Measurements from ENCODE around the gene ADORA2A.

Gene ADORA2A

DNA sequence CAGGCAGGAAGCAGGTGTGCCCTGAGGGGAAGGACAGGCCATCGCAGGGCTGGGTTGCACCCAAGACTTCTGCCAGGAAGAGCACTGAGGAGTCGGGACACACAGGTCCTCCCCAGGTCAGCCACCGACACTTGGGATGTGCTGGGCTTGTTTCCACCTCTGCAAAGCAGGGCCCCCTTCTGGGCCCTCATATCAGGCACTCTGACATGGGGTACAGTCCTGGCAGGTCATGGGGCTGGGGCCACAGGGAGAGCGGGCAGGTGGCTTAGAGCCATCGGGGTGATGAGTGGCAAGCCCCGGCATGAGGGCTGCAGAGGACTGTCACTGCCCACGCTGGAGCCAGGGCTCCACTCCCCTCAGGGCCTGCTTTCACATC lies 7.9 kb upstream of the ADORA2A start:
- DNase-seq = no peak

DNA sequence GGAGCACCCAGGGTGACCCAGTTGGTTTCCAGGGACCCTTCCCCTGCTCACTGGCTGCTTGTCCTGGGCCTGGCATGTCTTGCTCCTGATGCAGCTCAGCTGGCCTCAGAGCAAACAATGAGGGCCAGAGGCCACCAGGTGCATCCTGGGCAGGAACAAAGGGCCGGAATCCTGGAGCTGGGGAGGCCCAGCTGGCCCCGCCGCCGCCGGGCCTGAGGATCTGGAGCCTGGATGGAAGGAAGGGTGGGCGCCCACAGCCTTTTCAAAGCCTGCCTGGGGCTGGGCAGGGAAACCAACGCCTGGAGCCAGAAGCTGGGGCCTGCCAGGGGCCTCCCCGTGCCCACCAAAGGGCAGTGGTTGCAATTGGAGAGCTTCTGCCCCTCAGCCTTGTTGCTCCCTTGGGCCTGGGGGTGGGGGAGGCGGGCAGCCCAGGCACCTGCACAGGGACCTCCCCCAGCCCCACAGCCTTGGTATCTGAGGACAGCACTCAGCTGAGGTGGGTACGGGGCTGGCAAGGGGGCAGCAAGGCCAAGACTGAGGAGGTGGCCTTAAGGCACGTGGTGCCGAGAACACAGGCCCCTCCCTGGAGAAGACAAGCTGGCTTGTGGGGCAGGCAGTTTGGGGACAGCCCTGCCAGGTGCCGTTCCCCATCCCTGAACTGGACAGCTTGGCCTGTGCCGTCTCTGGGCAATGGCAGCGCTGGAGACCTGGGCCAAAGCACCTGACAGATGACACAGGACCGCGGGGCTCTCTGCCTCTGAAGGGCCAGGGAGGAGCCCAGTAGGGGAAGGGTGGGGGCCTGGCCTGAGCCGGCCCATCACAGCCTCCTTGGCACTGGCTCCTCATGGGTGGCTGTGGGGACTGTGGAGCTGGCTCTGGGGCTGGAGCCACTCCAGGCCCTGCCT lies 7.1 kb upstream of the ADORA2A start:
- peak in 1 of 14 donors; percentile 12 for DNase-seq

DNA sequence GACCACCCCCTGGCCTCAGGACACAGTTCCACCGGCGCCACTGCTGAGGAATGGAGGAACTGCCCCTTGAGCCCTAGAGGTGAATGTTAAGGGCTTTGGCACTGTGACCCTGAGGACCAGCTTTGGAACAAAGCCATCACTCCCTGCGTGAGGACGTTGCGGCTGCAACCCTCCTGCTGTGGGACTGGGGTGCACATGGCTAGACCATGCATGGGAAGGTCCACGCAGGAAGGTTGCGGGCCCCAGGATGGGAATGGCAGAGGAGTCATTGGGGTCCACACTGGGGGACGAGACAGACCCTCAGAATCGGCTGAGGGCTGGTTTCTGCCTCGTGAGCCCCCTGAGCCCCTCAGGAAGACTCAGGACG lies 6.4 kb upstream of the ADORA2A start:
- no peak for DNase-seq

DNA sequence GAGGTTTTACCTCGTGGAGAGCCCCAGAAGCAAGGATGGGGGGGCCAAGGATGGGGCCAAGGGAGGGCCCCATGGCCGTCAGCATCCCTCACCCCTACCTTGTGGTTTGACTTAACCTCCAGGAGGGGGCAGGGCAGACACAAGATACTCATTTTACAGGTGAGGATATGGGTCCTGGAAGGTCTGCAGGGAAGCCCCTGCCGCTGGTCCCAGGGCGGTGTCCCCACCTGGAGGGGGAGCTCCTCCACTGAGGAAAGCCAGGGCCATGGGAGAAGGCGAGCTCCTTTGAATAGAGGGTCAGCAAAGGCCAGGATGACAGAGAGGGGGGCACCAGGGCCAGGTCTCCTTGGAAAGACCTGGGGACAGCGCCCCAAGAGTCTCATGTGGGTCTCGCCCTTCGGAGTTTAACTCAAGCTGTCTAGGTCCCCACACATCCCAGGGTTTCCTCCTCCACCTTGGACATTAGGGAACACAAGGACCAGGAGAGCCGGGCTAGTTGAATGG lies 5.9 kb upstream of the ADORA2A start:
- no peak for DNase-seq

DNA sequence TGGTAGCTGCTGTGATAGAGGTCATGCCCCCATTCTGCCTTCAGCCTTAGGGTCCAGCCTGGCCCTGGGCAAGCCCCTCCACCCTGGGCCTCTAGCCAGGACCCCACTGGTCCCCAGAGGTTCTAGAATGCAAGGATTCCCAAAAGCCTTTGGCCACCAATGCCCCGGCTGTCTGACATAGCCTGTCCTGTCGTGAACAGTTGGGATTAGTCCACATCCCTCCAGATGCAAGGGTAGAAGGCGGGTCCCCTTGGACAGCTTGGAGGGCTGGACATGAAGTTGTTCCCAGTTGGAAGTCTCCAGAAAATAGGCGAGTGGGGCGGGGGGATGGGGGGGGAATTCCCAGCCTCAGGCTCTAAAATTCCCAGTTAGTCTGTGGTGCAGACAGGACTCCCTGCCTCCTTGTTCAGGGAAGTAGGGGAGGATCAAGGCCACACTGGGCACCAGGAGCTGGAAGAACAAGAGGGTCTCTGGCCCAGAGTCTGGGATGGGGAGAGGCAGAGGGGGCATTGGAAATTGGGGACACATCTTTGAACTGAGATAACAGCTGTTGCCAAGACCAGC lies 5.2 kb upstream of the ADORA2A start:
- DNase-seq = no peak

DNA sequence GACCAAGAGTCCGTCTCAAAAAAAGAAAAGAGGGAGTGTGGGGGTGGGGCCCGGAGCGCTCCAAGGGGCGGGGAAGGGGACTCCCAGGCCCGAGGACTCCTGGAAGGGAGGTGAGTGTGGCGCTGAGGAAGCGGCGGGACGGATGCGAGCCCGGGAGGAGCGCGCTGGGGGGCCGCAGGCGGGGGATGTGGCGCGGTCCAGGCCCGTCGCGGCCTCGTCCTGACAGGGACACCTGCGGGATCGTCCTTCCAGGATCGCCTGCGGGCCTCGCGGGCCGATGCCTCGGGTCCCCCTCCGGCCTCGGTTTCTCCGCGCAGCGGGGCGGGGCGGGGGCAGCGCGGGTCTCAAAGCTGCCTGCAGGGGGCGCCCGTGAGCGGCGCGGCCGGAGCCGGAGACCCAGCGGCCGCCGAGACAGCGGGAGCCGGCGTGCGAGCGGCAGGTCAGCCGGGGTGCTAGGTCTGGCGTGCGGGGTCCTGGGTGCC lies 3.8 kb upstream of the ADORA2A start:
- DNase-seq = peak in 5 of 14 donors; percentile 7 to 34 (median 15)

DNA sequence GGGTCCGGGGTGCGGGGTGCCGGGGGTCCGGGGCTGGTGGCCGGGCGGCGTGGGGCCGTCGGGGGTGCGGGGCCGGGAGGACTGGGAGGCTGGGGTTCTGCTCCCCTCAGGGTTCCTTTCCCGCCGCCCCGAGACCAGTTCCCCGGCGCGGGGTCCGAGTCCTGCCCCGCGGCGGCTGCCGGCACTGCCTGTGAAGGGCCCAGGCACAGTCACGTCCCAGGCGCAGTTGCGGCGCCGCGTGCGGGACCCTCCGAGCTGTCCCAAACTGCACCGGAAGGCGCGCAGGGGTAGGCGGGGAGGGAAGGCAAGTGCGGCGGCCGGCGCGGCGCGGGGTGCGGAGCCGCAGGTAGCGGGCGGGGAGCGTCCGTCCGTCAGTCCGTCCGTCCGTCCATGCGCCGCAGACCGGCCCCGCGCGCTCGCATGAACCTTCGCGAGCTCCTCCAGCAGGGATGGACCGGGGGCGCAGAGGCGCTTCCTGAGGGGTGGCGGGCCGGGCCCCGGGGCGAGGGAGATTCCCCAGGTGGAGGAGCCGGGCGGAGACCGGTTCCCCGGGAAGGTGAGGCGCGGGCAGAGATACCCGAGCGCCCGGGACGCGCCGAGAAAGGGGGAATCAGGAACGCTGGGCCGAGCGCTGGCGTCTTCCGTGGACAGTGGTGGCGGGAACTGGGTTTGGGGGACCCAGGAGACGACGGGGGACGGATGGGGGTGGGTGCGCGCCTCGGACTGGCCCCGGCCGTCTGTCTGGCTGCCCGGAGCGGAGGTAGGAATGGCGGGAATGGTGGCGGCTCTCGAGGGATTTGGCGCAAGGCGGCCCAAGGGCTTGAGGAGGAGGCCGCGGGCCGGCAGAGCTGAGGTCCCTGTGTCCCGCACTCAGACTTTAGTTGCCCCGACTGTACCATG lies 3.1 kb upstream of the ADORA2A start:
- DNase-seq = no peak

DNA sequence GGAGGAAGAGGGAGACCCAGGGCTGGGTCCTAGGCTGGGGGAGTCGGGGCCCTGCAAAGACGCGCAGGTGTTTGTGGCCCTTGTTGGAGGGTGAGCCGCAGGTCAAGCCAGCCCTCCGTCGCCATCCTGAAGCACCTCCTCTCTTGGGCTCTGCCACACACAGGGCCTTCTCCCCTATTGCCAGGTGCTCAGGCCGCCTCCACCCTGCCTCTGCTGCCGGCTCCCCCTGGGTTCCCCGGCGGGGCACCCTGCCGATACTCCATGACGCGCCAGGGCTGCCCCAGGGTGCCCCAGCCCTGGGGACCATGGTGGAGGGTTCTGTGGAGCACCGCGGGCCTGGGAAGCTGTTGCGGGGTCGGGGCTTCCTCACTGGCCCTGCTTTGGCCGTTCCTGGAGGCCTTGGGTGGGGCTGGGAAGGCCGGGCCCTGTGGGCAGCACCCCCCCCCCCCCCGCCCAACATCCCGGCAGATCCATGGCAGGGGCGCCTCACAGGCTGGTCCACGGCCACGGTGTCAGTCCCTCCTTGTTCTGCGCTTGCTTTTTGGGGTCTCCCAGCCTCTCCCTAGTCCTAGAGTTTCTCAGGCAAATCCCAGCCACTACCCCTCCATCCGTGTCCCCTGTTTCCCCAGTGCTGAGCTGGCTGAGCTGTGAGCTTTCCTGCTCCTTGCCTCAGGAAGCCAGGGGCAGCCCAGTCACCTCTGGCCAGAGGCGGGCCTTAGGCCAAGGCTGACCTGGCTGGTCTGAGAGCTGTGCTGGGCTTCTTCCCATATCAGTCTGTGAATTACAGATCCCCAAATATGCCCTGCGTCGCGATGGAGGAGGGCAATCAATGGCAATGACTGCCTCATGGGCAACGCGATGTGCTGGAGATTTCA lies 2.3 kb upstream of the ADORA2A start:
- DNase-seq = no peak

DNA sequence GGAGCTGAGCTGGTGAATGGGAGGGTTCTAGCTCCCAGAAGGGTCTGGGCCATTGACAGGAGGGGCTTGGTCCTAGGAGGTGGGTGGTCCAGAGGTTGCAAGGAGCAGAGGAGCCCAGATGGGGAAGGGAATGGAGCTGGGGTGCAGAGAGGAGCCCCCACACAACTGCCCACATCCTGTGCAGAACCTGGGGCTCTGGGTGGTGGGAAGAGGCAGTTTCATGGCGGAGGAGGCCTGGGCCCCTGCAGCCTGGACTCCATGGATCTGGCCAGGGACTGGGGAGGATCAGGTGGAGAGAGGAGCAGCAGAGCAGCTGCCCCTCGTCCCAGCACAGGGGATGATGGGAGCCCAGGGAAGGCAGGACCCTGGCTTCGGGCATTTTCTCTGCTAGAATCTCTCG lies 963 bp upstream of the ADORA2A start:
- no peak for DNase-seq

DNA sequence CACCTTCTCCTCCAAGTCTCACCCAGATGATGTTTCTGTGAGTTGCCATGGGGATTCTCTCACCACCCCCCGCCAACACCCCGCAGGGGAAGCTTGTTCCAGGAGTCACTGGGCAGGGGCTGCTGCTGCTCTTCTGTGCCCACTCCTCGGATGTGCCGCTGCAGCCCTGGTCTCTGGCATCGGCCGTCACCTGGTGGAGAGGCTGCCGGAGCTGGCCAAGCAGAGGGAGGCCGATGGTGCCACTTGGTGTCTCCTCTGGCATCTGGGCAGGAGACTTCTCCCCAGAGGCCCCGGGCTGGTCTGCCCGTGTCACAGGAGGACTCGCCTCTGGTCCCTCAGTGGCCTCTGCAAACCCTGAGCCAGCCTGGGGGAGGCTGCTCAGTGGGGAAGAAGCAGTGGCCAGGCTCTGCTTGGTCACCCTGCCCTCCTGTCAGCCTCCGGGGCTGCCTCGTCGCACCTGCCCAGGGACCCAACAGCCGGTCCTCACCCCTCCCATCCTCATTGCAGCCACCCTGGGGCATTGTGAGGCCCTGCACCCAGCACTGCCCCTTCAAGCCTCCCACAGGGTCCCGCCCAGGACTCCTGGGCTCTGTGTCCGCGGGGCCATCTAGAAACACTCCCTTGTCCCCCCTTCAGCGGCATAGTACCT lies 424 bp upstream of the ADORA2A start:
- DNase-seq = no peak

DNA sequence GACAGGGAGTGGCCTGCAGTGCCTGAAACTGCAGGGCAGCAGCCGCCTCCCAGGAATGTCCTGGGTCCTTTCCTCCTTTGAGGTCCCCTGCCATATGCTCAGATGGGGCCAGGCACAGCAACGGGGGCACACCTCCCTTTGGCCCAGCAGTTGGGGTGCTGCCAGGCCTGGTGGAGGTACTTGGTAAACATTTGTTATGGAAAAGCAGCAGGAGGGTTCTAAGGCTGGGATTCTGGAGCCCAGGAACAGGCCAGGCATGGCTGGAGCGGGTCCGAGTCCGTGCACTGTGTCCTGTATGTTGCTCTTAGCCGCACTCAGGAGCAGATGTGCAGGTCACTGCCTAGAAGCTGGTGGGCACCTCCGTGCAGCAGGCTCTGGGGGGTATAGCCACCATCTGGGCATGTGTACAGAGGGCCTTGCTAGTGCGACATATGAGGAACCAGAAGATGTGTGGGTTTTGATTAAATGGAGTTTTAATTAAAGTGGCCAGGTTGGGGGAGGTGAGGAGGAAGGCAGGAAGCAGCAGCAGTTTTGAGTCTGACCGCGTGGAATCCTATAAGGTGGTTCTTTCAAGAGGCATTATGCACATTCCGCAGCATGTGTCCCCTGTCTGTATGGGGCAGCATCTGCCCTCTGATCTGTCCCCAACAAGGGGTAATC lies 1.5 kb downstream of the ADORA2A start:
- DNase-seq = no peak

DNA sequence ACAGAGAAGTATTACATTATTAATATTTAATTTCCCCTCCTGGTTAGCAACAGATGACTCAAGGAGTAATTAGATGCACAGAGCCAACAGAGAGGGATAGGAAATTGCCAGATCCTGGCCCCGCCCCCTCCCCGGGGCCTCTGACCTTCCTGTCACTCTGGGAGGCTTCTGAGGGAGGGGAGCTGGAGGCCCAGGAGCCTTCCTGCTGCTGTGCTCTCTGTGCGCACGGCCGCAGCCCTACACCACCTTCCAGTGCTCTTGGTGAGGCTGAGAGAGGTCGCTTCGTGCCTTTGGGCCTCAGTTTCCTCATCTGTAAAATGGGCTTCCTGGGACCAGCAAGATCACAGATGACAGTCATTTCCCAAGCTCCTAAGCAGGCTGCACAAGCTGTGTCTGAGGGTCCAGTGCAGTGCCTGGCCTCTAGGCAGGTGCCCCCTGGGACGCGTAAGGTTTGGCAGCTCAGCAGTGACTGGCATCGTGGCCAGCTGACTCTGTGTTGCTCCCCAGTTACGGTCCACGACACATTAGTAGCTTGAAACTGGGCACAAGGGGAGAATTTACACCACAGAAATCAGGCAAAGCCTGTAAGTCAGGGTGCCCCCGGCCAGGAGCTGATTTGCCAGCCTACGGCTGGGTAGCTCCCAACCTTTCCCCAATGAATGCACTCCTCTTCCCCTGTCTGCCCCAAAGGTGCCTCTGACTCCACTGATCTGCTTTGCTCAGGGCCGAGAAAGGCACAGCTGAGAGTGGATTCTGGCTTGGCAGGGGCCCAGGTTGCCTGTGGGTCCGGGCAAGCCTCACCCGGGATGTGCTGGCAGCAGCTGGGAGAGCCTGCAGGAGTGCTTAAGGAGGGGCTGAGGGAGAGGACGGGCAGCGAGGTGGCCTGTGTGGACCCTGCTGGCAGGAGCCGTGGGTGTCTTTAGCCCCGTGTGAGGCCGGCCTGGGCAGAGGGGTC lies 2.3 kb downstream of the ADORA2A start:
- peak in 1 of 14 donors; percentile 30 for DNase-seq

DNA sequence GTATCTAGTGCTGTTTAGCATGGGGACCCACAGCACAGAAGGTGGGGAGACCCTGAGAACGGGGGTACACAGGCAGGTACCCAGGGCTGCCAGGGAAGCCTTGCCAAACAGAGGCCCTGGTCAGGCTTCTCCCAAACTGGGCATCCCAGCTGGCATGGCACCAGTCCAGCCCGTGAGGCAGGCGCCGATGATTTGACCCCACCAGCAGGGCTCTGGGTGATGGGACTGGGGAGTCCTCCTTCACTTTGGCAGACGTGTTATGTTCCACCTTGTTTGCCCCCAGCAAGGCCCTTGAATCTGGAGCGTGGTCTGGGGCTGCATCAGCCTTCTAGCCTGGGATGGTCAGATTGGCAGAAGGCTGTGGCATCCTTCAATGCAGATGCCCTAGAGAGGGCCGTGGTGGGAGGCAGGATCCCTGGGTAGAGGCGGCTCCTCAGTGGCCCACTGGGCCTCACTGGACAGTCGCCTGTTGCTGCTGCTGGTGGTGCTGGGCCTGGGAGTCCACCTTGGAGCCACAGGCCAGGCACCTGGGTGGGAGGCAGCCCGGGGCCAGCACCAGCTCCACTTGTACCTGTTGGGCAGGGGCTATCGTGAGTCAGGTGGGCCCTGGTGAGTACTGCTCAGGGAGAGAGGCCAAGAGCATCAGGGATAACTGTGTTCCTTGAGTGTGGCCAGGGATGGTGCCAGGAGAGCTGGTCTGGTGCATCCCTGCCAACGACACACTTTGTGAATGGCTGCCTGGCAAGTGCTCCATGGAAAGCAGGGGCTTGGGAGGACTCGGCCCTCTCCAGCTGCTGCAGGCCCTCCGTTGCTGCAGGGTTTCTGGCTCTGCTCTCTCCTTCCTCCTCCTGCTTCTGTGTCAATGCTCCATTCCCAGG lies 3.3 kb downstream of the ADORA2A start:
- DNase-seq = peak in 5 of 14 donors; percentile 9 to 53 (median 30)

DNA sequence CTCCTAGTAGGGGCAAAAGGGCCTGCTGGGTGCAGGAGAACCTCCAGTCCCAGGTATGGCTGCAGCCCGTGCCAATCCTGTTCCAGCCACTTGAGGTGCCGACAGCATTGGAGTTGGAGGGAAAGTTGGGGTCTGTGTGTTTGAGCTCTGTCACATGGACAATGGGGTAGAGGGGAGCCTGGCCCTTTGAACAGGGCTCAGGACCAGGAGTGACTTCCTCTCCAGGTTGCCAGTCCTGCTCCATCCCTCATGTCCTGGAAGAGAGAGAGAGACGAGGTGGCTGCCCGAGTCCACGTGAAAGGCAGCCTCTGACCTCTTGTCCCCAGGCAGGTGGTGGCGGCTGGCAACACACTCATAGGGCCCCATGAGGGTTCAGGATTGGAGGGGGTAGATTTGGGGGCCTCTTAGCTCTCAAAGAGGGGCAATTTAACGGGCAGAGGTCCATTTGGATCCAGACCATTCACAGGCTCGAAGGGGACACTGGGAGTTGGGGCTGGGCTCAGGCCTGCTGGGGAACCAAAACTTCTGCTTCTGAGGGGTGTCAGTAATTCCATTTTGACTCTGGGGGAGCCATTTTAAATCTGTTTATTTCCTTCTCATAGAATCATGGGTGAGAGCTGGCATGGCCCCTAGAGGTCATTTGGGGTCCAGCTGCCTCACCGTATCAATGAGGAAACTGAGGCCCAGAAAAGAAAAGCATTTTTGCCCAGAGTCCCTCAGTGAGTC lies 4.1 kb downstream of the ADORA2A start:
- no peak for DNase-seq

DNA sequence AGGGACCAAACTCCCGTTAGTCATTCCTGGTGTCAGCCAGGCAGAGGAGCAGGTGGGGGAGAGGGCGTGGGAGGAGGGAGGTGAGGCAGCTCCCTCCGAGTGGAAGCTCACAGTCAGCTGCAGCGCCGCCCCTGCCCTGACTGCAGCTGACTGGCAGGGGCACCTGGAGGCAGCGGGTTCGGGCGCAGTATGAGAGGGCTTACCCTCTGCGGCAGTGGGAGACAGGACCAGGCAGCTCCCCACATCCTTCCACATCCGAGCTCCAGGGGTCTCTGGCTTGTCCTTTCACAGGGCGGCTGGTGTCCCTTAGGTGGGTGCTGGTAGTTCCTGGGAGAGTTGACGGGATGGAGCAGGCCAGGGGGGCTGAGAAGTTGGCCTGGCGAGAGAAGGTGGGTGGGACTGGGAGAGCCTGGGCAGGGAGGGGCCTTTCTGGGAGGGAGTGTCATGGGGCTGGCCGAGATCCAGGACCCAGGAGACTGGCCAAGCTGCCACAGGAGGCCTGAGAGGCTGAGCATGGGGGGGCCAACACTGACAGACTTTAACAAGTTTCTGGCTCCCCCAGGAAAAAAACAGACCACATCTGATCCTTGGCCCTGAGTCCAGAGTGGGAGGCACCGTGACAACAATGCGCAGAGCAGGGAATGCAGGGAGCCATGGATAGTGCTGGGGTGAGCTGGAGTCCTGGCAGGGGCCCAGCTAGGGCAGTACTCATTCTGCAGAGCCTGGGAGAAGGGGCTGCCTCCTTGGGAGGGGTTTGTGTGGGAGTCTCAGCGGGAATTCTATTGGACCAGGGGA lies 4.9 kb downstream of the ADORA2A start:
- DNase-seq = peak in 10 of 14 donors; percentile 13 to 53 (median 35)

DNA sequence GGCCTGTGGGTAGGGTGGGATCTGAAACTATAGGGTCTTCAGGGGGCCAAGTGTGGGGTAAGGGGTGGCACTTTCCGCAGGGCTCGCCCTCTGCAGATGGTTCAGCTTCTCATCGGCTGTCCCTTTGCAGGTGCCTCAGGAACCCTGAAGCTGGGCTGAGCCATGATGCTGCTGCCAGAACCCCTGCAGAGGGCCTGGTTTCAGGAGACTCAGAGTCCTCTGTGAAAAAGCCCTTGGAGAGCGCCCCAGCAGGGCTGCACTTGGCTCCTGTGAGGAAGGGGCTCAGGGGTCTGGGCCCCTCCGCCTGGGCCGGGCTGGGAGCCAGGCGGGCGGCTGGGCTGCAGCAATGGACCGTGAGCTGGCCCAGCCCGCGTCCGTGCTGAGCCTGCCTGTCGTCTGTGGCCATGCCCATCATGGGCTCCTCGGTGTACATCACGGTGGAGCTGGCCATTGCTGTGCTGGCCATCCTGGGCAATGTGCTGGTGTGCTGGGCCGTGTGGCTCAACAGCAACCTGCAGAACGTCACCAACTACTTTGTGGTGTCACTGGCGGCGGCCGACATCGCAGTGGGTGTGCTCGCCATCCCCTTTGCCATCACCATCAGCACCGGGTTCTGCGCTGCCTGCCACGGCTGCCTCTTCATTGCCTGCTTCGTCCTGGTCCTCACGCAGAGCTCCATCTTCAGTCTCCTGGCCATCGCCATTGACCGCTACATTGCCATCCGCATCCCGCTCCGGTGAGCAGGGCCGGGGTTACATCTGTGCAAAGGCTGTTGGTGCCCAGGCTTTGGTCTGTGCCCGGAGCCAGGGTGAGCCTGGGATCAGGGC lies 5.8 kb downstream of the ADORA2A start:
- DNase-seq = no peak
